ENCODE data around the gene CHD5.
"Not testable (repeated sequence)": the region's sequence is repeated elsewhere in the genome, so short reads cannot be mapped to it uniquely, and the experiment has no call there.

DNA sequence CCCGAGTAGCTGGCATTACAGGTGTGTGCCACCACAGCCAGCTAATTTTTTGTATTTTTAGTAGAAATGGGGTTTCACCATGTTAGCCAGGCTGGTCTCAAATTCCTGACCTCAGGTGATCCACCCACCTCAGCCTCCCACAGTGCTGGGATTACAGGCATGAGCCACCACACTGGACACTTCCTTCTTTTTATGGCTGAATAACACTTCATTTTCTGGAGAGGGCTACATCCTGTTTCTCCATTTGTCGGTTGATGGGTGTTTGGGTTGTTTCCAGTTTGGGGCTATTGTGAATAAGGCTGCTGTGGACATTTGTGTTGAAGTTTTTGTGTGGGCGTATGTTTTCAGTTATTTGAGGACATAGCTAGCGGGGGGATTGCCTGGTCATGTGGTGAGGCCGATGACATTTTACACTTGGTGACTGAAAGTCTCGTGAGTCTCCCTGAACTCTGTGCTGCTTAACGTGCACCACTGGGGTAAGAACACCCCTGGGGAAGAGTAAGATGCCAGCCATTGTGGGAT lies 116.5 kb downstream of the CHD5 start:
- not testable (repeated sequence) for TF ChIP-seq POLR2A, POLR2AphosphoS5 (IDR thresholded peaks at IDR 0.05)
- TF ChIP-seq, protein P1, sequence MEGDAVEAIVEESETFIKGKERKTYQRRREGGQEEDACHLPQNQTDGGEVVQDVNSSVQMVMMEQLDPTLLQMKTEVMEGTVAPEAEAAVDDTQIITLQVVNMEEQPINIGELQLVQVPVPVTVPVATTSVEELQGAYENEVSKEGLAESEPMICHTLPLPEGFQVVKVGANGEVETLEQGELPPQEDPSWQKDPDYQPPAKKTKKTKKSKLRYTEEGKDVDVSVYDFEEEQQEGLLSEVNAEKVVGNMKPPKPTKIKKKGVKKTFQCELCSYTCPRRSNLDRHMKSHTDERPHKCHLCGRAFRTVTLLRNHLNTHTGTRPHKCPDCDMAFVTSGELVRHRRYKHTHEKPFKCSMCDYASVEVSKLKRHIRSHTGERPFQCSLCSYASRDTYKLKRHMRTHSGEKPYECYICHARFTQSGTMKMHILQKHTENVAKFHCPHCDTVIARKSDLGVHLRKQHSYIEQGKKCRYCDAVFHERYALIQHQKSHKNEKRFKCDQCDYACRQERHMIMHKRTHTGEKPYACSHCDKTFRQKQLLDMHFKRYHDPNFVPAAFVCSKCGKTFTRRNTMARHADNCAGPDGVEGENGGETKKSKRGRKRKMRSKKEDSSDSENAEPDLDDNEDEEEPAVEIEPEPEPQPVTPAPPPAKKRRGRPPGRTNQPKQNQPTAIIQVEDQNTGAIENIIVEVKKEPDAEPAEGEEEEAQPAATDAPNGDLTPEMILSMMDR (IDR thresholded peaks at IDR 0.05) = not testable (repeated sequence)
